Subcutaneous abdominal adipose tissue (tissue), 5 donors: ENCODE data around the gene USH1C.

ENCODE experiments used
- H3K27ac ChIP-seq: one replicate; pipeline ENCODE4 v1.7.0; 2013; ENCODE audit warnings: low read depth, mild to moderate bottlenecking, inconsistent platforms, low read length, moderate library complexity
- H3K27me3 ChIP-seq, 5 donors: one replicate each; pipeline ENCODE4 v1.7.0; 2013; ENCODE audit warnings: low read length in 5 of 5, inconsistent platforms in 1 of 5; ENCODE audit not compliant: control insufficient read depth in 5 of 5, insufficient read depth in 4 of 5
- H3K36me3 ChIP-seq, 5 donors: one replicate each; pipeline ENCODE4 v1.7.0; 2013; ENCODE audit warnings: low read length in 5 of 5; ENCODE audit not compliant: control insufficient read depth in 5 of 5, insufficient read depth in 5 of 5
- H3K4me1 ChIP-seq, 5 donors: one replicate each; pipeline ENCODE4 v1.7.0; 2013; ENCODE audit warnings: low read length in 5 of 5, mild to moderate bottlenecking in 3 of 5, moderate library complexity in 1 of 5; ENCODE audit not compliant: control insufficient read depth in 5 of 5, insufficient read depth in 5 of 5
- H3K4me3 ChIP-seq, 5 donors: one replicate each; pipeline ENCODE4 v1.7.0; 2013; ENCODE audit warnings: low read length in 5 of 5, low read depth in 1 of 5
- H3K9ac ChIP-seq, 5 donors: one replicate each; pipeline ENCODE4 v1.7.0; 2013; ENCODE audit warnings: low read length in 5 of 5, mild to moderate bottlenecking in 4 of 5, moderate library complexity in 3 of 5
- H3K9me3 ChIP-seq, 5 donors: one replicate each; pipeline ENCODE4 v1.7.0; 2013; ENCODE audit warnings: low read length in 5 of 5; ENCODE audit not compliant: control insufficient read depth in 5 of 5
- donor health status: healthy.
- donor health status: healthy.
- donor health status: healthy.
- donor health status: healthy.
- donor health status: healthy.

Gene USH1C

DNA sequence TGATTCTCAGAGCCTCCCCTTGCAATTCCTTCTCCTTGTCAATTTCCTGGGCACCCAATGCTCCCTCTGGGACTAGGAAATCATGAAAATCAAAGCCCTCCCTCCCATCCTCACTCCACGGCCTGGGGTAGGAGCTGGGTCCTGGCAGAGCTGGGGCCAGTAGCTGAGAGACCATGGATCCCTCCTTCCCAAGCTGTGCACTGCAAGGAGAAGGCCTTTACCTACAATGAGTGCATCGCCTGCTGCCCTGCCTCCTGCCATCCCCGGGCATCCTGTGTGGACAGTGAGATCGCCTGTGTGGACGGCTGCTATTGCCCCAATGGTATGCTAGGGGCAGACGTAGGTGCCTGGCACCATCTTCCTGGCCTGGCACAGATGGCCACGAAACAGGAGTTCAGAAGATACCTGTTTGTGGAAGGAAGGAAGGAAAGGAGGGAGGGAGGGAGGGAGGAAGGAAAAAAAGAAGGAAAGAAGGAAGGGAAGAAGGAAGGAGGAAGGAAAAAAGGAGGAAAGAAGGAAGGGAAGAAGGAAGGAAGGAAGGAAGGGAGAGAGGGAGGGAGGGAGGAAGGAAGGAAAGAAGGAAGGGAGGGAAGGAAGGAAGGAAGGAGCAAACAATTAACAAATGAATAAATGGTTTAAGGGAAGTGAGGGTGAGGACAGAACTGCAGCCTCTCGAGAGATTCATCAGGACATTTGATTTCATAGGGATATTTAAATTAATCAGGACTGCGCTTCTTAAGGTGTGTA is 15.3 kb upstream of the USH1C start:
- Histone ChIP-seq H3K9ac (no peak overlapping the region), H3K4me3 (no peak overlapping the region), H3K4me1 (no peaks in the 10 kb centered on the region), H3K9me3 (no peaks in the 10 kb centered on the region), H3K27ac (no peak overlapping the region), H3K36me3 (no peaks in the 10 kb centered on the region), H3K27me3 (peaks cover 0 to 20% (median 16%) of the 10 kb centered on the region in 5 donors)

DNA sequence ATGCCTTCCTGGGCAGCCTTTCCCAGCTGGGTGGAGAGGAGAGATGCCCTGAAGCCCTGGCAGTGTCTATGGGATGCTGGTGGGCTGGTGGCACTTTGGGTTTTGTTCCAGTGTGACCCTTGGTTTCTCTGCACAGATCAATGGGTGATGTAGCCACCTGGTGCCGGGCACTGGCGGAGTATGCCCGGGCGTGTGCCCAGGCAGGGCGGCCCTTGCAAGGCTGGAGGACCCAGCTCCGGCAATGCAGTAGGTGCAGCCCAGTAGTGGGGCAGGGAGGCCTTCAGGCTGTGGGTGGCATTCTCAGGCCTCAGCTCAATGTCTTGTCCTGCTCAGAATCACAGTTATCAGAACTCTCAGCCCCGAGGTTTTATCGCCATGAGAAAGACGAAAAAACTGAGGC is 14.7 kb upstream of the USH1C start:
- H3K9ac ChIP-seq = no peak overlapping the region
- H3K9me3 ChIP-seq = no peaks in the 10 kb centered on the region
- no peak overlapping the region for H3K27ac ChIP-seq
- H3K4me1 ChIP-seq = no peaks in the 10 kb centered on the region
- no peaks in the 10 kb centered on the region for H3K36me3 ChIP-seq
- no peak overlapping the region for H3K4me3 ChIP-seq
- H3K27me3 ChIP-seq = peaks cover 0 to 20% (median 18%) of the 10 kb centered on the region in 5 donors

DNA sequence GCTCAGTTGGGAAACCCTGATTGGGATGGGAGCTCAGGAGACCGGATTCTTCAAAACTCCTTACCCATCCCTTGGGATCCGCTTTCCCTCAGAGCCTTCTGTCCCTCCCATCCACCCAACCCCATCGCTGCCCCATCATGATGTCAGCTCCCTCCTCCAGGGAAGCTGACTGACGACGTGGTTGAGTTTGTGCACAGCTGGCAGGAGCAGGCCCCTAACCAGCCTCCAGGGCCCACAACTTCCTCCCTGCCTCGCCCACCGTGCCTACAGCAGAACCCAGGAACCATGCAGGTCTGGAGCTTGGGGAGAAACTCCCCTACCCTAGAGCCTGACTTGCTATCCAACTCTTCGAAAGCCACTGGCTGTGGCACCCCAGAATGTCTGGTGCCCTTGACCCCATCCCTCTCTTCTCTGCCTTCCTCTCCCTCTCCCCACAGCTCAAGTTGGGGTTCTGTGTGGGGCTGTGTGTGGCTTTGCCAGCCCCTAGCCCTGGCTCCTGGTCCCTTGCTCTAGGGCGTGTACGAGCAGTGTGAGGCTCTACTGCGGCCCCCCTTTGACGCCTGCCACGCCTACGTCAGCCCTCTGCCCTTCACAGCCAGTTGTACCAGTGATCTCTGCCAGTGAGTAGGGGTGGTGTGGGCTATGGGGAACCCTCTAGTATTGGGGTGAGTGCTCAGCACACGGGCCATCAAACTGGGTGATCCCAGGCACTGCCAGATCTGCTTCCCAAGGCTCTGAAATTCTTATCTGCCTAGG is 14.0 kb upstream of the USH1C start:
- no peaks in the 10 kb centered on the region for H3K36me3 ChIP-seq
- H3K27me3 ChIP-seq = peaks cover 0 to 23% (median 18%) of the 10 kb centered on the region in 5 donors
- H3K4me3 ChIP-seq = no peak overlapping the region
- H3K9me3 ChIP-seq = no peaks in the 10 kb centered on the region
- H3K27ac ChIP-seq = no peak overlapping the region
- H3K9ac ChIP-seq = no peak overlapping the region
- no peaks in the 10 kb centered on the region for H3K4me1 ChIP-seq

DNA sequence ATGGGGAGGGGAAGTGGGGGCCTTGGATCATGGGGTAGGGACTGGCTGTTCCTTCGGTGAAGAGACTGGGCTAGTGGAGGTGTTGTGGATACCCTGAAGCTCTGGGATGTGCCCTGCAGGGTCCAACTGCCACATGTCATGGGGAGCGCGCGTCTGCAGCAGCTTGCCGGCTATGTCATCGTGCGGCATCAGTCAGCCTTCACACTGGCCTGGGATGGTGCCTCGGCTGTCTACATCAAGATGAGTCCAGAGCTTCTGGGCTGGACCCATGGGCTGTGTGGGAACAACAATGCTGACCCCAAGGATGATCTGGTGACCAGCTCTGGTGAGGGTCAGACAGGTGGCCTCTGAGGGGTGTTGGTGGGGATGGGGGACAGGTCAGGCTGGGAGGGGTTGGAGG is 12.8 kb upstream of the USH1C start:
- Histone ChIP-seq H3K27ac (no peak overlapping the region), H3K36me3 (no peaks in the 10 kb centered on the region), H3K9me3 (no peaks in the 10 kb centered on the region), H3K4me1 (no peaks in the 10 kb centered on the region), H3K27me3 (peaks cover 0 to 30% (median 18%) of the 10 kb centered on the region in 5 donors), H3K9ac (no peak overlapping the region), H3K4me3 (no peak overlapping the region)

DNA sequence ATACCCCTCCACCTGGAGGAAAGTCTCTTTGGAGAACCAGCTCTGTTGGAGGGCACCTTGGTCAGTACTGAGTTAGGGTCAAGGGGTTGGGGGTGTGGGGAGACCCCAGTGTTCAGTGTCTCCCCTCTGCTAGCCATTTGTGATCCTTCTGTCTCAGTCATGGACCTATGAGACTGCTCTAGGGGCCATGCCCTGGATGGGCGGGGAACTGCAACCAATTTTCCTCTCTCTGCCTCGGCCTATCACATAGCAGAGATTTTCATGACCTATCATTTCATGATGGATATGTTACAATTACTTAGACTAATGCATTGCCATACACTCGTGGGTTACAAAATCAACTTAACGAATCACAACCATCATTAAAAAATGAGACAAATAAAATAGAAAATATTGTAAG is 10.3 kb upstream of the USH1C start:
- Histone ChIP-seq H3K9me3 (no peaks in the 10 kb centered on the region), H3K27me3 (peaks cover 0 to 28% (median 16%) of the 10 kb centered on the region in 5 donors), H3K4me1 (no peaks in the 10 kb centered on the region), H3K4me3 (no peak overlapping the region), H3K9ac (no peak overlapping the region), H3K27ac (no peak overlapping the region), H3K36me3 (no peaks in the 10 kb centered on the region)

DNA sequence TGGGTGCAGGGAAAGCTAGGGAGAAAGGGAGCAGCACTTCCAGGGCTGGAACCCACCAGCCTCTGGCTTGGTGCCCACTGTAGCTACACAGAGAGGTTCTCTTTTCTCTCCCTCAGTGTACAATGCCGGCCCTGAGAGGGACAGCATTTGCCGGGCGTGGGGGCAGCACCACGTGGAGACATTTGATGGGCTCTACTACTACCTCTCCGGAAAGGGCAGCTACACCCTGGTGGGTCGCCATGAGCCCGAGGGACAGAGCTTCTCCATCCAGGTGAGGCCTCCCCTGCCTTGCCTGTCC is 9.0 kb upstream of the USH1C start:
- Histone ChIP-seq H3K4me3 (no peak overlapping the region), H3K9me3 (no peaks in the 10 kb centered on the region), H3K27me3 (peaks cover 0 to 25% (median 15%) of the 10 kb centered on the region in 5 donors), H3K9ac (no peak overlapping the region), H3K27ac (no peak overlapping the region), H3K4me1 (no peaks in the 10 kb centered on the region), H3K36me3 (no peaks in the 10 kb centered on the region)

DNA sequence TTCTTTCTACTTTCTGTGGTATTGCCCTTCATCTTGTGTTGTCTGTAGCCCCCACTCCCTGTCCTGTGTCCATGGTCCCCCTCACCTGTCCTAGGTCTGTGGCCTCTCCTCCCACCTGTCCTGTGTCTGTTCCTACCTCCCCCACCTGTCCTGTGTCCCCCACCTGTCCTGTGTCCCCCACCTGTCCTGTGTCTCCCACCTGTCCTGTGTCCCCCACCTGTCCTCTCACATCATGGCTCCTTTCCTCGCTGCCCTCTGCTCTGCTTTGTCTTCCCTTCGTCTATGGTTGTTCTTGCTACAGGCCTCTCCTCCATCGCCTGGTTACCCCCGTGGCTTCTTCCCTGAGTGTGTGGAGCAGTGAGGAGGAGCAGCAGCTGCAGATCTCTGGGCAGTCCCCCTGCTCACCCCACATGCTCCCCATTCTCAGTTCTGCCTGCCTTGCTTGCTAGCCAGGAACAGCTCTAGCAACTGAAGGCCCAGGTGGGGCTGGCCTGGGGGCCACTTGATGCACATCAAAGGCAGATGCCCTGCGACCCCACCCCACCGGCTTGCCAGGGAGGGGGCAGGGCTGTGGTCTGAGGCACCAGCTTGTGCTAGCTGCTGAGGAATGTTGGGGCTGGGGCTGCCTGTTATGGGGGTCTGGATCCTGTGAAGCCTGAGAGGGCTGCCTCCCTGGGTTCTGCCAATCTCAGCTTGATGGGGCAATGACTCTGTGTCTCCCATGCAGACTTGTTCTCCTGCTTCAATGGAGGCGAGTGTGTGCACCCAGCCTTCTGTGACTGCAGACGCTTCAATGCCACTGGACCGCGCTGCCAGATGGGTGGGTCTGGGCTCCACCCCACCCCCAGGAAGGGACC is 8.4 kb upstream of the USH1C start:
- no peaks in the 10 kb centered on the region for H3K4me1 ChIP-seq
- H3K9ac ChIP-seq = no peak overlapping the region
- H3K9me3 ChIP-seq = no peaks in the 10 kb centered on the region
- H3K36me3 ChIP-seq = no peaks in the 10 kb centered on the region
- H3K4me3 ChIP-seq = no peak overlapping the region
- H3K27me3 ChIP-seq = peaks cover 5 to 25% (median 19%) of the 10 kb centered on the region in 5 donors
- no peak overlapping the region for H3K27ac ChIP-seq

DNA sequence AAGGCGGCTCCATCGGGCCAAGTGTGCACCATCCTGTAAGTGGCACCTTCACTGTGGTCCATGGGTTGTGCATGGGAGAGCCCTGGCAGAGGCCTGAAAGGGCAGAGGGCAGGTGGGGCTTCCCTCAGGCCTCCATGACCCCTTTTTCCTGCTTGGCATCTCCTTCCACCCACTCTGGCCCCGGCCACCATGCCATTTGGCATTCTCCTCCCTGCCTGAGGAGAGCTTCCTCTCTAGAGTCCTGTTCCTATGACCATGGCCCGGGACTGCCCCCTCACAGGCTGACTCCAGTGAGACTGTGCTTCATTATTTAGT is 7.8 kb upstream of the USH1C start:
- H3K4me1 ChIP-seq = peaks cover 0 to 5% (median 2%) of the 10 kb centered on the region in 5 donors
- peaks cover 10 to 29% (median 20%) of the 10 kb centered on the region in 5 donors for H3K27me3 ChIP-seq

DNA sequence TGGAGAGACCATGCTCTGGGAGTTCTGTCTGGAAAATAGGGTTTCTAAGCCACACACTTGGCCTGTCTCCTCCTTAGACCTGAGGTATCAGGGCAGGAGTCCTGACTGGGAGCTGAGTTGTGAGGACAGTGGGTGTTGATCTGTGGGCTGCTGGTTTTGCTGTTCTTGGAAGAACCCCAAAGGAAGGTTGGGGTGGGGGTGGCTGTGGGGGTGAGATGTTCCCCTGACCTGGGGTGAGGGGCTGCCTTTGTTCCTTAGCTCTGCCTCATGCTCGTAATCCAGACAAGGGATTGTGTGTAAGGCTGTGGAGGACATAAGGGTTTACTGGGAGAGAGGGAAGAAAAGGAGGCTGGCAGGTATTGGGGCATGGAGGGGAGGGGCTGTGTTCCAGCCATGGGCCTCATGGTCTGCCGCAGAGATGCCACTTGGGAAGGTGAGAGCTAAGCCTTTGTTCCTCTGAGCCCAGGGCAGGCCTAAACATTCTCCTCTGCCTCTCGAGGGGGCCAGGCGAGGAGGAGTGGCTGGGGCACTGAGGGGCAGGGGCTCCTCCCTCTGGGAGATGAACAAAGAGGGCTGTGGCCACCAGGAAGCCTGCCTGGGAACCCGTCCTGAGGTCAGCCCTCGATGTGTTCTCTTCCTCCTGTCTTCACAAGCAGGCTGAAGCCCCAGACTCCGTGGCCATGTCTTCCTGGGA is 7.3 kb upstream of the USH1C start:
- no peak overlapping the region for H3K4me3 ChIP-seq
- H3K4me1 ChIP-seq = peaks cover 0 to 7% (median 2%) of the 10 kb centered on the region in 5 donors
- H3K27me3 ChIP-seq = peaks cover 12 to 34% (median 23%) of the 10 kb centered on the region in 5 donors
- H3K9ac ChIP-seq = no peak overlapping the region
- H3K9me3 ChIP-seq = no peaks in the 10 kb centered on the region
- H3K27ac ChIP-seq = no peak overlapping the region
- no peaks in the 10 kb centered on the region for H3K36me3 ChIP-seq

More for the DNA sequence above, 7.8 kb upstream of the USH1C start:
- H3K9me3 ChIP-seq = no peaks in the 10 kb centered on the region
- no peak overlapping the region for H3K27ac ChIP-seq
- no peak overlapping the region for H3K9ac ChIP-seq
- no peaks in the 10 kb centered on the region for H3K36me3 ChIP-seq
- no peak overlapping the region for H3K4me3 ChIP-seq
